CD4-positive, alpha-beta T cell treated with Interleukin-1 beta for 1 hour (primary cell): Measurements from ENCODE around the gene TOMM20.
A peak's percentile ranks its signal among the peaks of the same experiment; 100 is the strongest.

Source experiments
- DNase-seq, 2 donors: peaks; one replicate each; pipeline ENCODE4 v3.0.0-alpha.2; 2020 to 2022

The TOMM20 gene

GRCh38 chr1:235133086-235133485 is 4.4 kb upstream of the TOMM20 start:
- no peak for DNase-seq

- DNase-seq = no peak
Observed at GRCh38 chr1:235131961-235132360, 3.3 kb upstream of the TOMM20 start.

GRCh38 chr1:235130766-235131270 is 2.2 kb upstream of the TOMM20 start:
- DNase-seq = no peak

- no peak for DNase-seq
Observed at GRCh38 chr1:235129774-235130570, 1.3 kb upstream of the TOMM20 start.

- DNase-seq = peak in 1 of 2 donors; percentile 36
Observed at GRCh38 chr1:235127732-235128455, 743 bp downstream of the TOMM20 start.

GRCh38 chr1:235127203-235127602 is 1.4 kb downstream of the TOMM20 start:
- DNase-seq = no peak

GRCh38 chr1:235124665-235125064 is 4.0 kb downstream of the TOMM20 start:
- DNase-seq = no peak

GRCh38 chr1:235124111-235124510 is 4.5 kb downstream of the TOMM20 start:
- no peak for DNase-seq

- DNase-seq = no peak
Observed at GRCh38 chr1:235122348-235122747, 6.3 kb downstream of the TOMM20 start.

- no peak for DNase-seq
Observed at GRCh38 chr1:235113183-235113917, 15.3 kb downstream of the TOMM20 start.

- no peak for DNase-seq
Observed at GRCh38 chr1:235112297-235113182, 16.1 kb downstream of the TOMM20 start.

GRCh38 chr1:235111107-235111506 is 17.5 kb downstream of the TOMM20 start:
- DNase-seq = no peak

- DNase-seq = no peak
Observed at GRCh38 chr1:235108876-235109275, 19.8 kb downstream of the TOMM20 start.

- DNase-seq = no peak
Observed at GRCh38 chr1:235108185-235108593, 20.4 kb downstream of the TOMM20 start.

GRCh38 chr1:235107368-235108184 is 21.1 kb downstream of the TOMM20 start:
- no peak for DNase-seq

GRCh38 chr1:235106457-235106856 is 22.2 kb downstream of the TOMM20 start:
- no peak for DNase-seq

GRCh38 chr1:235105051-235106043 is 23.3 kb downstream of the TOMM20 start:
- DNase-seq = peak in 1 of 2 donors; percentile 46

- DNase-seq = peak in 1 of 2 donors; percentile 45
Observed at GRCh38 chr1:235102993-235103411, 25.6 kb downstream of the TOMM20 start.

GRCh38 chr1:235102259-235102582 is 26.4 kb downstream of the TOMM20 start:
- no peak for DNase-seq
